ENCODE data around the gene HK1.

DNA sequence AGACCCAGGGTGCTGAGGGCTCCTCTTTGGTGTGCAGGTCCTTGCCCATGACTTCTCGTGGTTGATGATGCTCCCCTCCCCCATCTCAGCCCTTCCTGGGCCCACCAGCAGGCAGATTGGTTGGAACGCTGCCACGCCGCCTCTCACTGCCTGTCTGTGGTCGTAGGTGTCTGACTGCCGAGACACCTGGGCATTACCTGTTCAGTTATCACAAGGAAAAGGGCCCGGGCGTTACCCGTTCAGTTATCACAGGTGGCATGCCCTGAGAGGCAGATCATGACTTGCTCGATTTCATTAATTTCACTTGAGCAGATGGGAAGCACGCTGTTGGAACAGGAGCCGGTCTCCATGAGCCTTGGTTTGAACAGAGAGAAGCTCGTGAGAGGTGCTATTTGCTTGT lies 95.9 kb downstream of the HK1 start:
- TF ChIP-seq, protein P1, sequence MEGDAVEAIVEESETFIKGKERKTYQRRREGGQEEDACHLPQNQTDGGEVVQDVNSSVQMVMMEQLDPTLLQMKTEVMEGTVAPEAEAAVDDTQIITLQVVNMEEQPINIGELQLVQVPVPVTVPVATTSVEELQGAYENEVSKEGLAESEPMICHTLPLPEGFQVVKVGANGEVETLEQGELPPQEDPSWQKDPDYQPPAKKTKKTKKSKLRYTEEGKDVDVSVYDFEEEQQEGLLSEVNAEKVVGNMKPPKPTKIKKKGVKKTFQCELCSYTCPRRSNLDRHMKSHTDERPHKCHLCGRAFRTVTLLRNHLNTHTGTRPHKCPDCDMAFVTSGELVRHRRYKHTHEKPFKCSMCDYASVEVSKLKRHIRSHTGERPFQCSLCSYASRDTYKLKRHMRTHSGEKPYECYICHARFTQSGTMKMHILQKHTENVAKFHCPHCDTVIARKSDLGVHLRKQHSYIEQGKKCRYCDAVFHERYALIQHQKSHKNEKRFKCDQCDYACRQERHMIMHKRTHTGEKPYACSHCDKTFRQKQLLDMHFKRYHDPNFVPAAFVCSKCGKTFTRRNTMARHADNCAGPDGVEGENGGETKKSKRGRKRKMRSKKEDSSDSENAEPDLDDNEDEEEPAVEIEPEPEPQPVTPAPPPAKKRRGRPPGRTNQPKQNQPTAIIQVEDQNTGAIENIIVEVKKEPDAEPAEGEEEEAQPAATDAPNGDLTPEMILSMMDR (conservative IDR thresholded peaks at IDR 0.05 in 1 of 2, IDR thresholded peaks at IDR 0.05 in 1 of 2; ENCODE audit: extremely low read depth in 1 of 2, insufficient read depth in 1 of 2, low read depth in 1 of 2, low read length in 2 of 2), result no peak
- no peak for TF ChIP-seq EZH2 (IDR thresholded peaks at IDR 0.05; ENCODE audit: borderline replicate concordance, low read length)
